ENCODE measurements around the gene TARBP1.
"Not testable (repeated sequence)": the region's sequence is repeated elsewhere in the genome, so short reads cannot be mapped to it uniquely, and the experiment has no call there.

TARBP1 gene

DNA sequence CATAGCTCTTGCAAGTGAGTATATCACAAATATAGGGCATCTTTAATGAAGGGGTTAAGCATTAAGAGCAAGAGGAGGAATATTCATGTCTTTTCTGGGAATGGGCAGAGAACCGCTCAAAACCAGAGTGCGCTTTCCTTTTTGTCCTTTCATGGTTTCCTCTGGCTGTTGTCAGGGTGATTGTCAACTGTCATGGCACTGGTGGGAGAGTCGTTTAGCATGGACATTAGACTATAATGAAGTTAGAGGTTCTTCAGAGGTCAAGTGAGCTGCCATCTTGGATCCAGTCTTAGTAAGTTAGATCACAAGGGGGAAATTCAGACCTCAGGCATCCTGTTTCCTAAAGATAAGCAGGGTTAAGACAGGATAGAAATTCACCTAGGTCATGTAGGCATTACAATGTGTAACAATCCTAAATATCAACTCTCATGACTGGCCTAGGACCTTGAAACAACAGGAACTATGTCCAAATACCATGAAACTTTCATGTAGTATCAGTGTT is 117.8 kb downstream of the TARBP1 start:
- H2AFZ ChIP-seq (ENCODE audit: low read length): no peak overlapping the region
- H3K36me3 ChIP-seq (ENCODE audit: insufficient read depth, low read length): no peaks in the 10 kb centered on the region
- no peaks in the 10 kb centered on the region for H4K20me1 ChIP-seq (ENCODE audit: insufficient read depth, low read length)
- H3F3A ChIP-seq (ENCODE audit: insufficient read depth, low read length): no peaks in the 10 kb centered on the region
- H3K9me2 ChIP-seq (ENCODE audit: low read depth, low read length): no peaks in the 10 kb centered on the region
- H3K9ac ChIP-seq (ENCODE audit: low read length): no peak overlapping the region
- no peak overlapping the region for H3K4me3 ChIP-seq (ENCODE audit: low read depth, low read length, poor library complexity, severe bottlenecking)
- peaks cover 20% of the 10 kb centered on the region for H3K4me1 ChIP-seq (ENCODE audit: insufficient read depth, low read length, severe bottlenecking)
- H3K9me3 ChIP-seq (ENCODE audit: low read length): no peaks in the 10 kb centered on the region
- no peaks in the 10 kb centered on the region for H3K27me3 ChIP-seq (ENCODE audit: insufficient read depth, low read length)
- TF ChIP-seq, protein P1, sequence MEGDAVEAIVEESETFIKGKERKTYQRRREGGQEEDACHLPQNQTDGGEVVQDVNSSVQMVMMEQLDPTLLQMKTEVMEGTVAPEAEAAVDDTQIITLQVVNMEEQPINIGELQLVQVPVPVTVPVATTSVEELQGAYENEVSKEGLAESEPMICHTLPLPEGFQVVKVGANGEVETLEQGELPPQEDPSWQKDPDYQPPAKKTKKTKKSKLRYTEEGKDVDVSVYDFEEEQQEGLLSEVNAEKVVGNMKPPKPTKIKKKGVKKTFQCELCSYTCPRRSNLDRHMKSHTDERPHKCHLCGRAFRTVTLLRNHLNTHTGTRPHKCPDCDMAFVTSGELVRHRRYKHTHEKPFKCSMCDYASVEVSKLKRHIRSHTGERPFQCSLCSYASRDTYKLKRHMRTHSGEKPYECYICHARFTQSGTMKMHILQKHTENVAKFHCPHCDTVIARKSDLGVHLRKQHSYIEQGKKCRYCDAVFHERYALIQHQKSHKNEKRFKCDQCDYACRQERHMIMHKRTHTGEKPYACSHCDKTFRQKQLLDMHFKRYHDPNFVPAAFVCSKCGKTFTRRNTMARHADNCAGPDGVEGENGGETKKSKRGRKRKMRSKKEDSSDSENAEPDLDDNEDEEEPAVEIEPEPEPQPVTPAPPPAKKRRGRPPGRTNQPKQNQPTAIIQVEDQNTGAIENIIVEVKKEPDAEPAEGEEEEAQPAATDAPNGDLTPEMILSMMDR (IDR thresholded peaks at IDR 0.05; ENCODE audit: low read length): no peak
- no peak for TF ChIP-seq EZH2 (IDR thresholded peaks at IDR 0.05; ENCODE audit: borderline replicate concordance, low read length)
- no peak overlapping the region for H3K4me2 ChIP-seq (ENCODE audit: low read length)
- no peaks in the 10 kb centered on the region for H3K79me2 ChIP-seq (ENCODE audit: insufficient read depth, low read length)
- H3K27ac ChIP-seq (ENCODE audit: low read depth, low read length, poor library complexity, severe bottlenecking): no peak overlapping the region

DNA sequence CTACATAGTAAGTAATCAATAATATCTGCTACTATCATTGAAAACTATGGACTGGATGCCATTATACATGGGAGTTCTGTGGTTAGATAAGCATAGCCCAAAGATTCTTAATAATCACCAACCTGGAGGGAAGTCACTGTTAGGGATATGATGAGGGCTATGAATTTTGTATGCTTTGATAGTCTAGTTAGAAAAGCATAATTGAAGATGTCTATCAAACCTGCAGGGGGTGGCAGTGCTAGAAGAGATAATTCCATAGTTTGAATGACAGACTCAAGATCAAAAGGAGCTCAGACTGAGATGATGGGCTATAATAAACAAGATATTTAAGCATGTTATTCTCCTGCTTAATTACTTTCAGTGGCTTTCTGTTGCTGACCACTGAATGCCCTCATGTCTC is 121.1 kb downstream of the TARBP1 start:
- no peaks in the 10 kb centered on the region for H3K9me2 ChIP-seq (ENCODE audit: low read depth, low read length)
- no peaks in the 10 kb centered on the region for H3K9me3 ChIP-seq (ENCODE audit: low read length)
- no peaks in the 10 kb centered on the region for H3K36me3 ChIP-seq (ENCODE audit: insufficient read depth, low read length)
- no peaks in the 10 kb centered on the region for H3F3A ChIP-seq (ENCODE audit: insufficient read depth, low read length)
- no peak overlapping the region for H2AFZ ChIP-seq (ENCODE audit: low read length)
- no peak overlapping the region; the same call in 1 of the 2 replicates for H3K9ac ChIP-seq (ENCODE audit: low read length)
- peaks cover 22% of the 10 kb centered on the region for H3K4me1 ChIP-seq (ENCODE audit: insufficient read depth, low read length, severe bottlenecking)
- peak overlapping the region; percentile 73 for H3K4me3 ChIP-seq (ENCODE audit: low read depth, low read length, poor library complexity, severe bottlenecking)
- TF ChIP-seq, protein P1 (IDR thresholded peaks at IDR 0.05; ENCODE audit: low read length): no peak
- no peak for TF ChIP-seq EZH2 (IDR thresholded peaks at IDR 0.05; ENCODE audit: borderline replicate concordance, low read length)
- H3K27me3 ChIP-seq (ENCODE audit: insufficient read depth, low read length): no peaks in the 10 kb centered on the region
- no peaks in the 10 kb centered on the region for H4K20me1 ChIP-seq (ENCODE audit: insufficient read depth, low read length)
- peak overlapping the region; percentile 67 for H3K4me2 ChIP-seq (ENCODE audit: low read length)
- H3K79me2 ChIP-seq (ENCODE audit: insufficient read depth, low read length): no peaks in the 10 kb centered on the region
- H3K27ac ChIP-seq (ENCODE audit: low read depth, low read length, poor library complexity, severe bottlenecking): no peak overlapping the region

DNA sequence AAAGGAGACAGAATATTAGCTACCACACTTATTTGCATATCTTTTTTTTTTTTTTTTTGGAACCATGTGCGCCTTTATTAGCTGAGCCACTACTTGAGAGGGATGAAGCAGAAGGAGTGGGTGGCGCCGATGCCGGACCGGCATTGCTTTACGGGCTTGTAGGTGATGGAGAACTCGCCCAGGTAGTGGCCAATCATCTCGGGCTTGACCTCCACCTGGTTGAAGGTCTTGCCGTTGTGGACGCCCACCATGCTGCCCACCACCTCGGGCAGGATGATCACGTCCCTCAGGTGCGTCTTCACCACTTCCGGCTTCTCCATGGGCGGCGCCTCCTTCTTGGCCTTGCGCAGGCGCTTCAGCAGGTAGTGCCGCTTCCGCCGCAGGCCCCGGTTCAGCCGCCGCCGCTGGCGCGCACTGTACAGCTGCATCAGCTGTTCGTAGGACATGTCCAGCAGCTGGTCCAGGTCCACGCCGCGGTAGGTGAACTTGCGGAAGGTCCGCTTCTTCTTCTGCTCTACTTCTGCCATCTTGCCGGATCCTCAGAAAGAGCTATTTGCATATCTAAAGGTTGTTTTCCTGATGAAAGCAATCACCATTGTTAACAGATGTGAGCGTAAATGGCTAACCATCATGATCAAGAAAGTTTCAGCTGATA is 122.2 kb downstream of the TARBP1 start:
- H3K27me3 ChIP-seq (ENCODE audit: insufficient read depth, low read length); H3K36me3 ChIP-seq (ENCODE audit: insufficient read depth, low read length); H2AFZ ChIP-seq (ENCODE audit: low read length); H3K9me2 ChIP-seq (ENCODE audit: low read depth, low read length); H3K9me3 ChIP-seq (ENCODE audit: low read length); H3K79me2 ChIP-seq (ENCODE audit: insufficient read depth, low read length); H3F3A ChIP-seq (ENCODE audit: insufficient read depth, low read length); H4K20me1 ChIP-seq (ENCODE audit: insufficient read depth, low read length): not testable (repeated sequence)
- H3K27ac ChIP-seq (ENCODE audit: low read depth, low read length, poor library complexity, severe bottlenecking): peak overlapping the region; percentile 40
- peak overlapping the region; percentile 73 for H3K4me3 ChIP-seq (ENCODE audit: low read depth, low read length, poor library complexity, severe bottlenecking)
- H3K4me2 ChIP-seq (ENCODE audit: low read length): peak overlapping the region; percentile 67
- H3K4me1 ChIP-seq (ENCODE audit: insufficient read depth, low read length, severe bottlenecking): peaks cover 22% of the 10 kb centered on the region
- H3K9ac ChIP-seq (ENCODE audit: low read length): peak overlapping the region; percentile 80
